Activated CD4-positive, alpha-beta T cell treated with anti-CD3 and anti-CD28 coated beads for 48 hours (primary cell): Measurements from ENCODE around the gene PPP2R2D.

Experiments
- DNase-seq: peaks from one replicate; pipeline ENCODE4 v3.0.0-alpha.2; 2020

PPP2R2D gene

GRCh38 chr10:131909014-131909808 lies 8.4 kb downstream of the PPP2R2D start:
- no peak for DNase-seq

- DNase-seq = no peak
Observed at GRCh38 chr10:131909929-131910328, 9.1 kb downstream of the PPP2R2D start.

- DNase-seq = no peak
Observed at GRCh38 chr10:131910663-131911314, 10.0 kb downstream of the PPP2R2D start.

- no peak for DNase-seq
Observed at GRCh38 chr10:131911451-131911850, 10.6 kb downstream of the PPP2R2D start.

GRCh38 chr10:131912620-131913019 lies 11.8 kb downstream of the PPP2R2D start:
- DNase-seq = no peak

- no peak for DNase-seq
Observed at GRCh38 chr10:131915484-131915883, 14.7 kb downstream of the PPP2R2D start.

- no peak for DNase-seq
Observed at GRCh38 chr10:131915990-131916766, 15.4 kb downstream of the PPP2R2D start.

GRCh38 chr10:131916767-131917160 lies 16.0 kb downstream of the PPP2R2D start:
- DNase-seq = peak; percentile 42

- peak; percentile 55 for DNase-seq
Observed at GRCh38 chr10:131917496-131917895, 16.7 kb downstream of the PPP2R2D start.

GRCh38 chr10:131919461-131919860 lies 18.7 kb downstream of the PPP2R2D start:
- peak; percentile 60 for DNase-seq

- peak; percentile 54 for DNase-seq
Observed at GRCh38 chr10:131920151-131920550, 19.3 kb downstream of the PPP2R2D start.

- no peak for DNase-seq
Observed at GRCh38 chr10:131920693-131921092, 19.9 kb downstream of the PPP2R2D start.

- DNase-seq = no peak
Observed at GRCh38 chr10:131921184-131921583, 20.4 kb downstream of the PPP2R2D start.

- no peak for DNase-seq
Observed at GRCh38 chr10:131923038-131923756, 22.4 kb downstream of the PPP2R2D start.

GRCh38 chr10:131925011-131925649 lies 24.3 kb downstream of the PPP2R2D start:
- no peak for DNase-seq

- no peak for DNase-seq
Observed at GRCh38 chr10:131925716-131926115, 24.9 kb downstream of the PPP2R2D start.

GRCh38 chr10:131926253-131926652 lies 25.4 kb downstream of the PPP2R2D start:
- DNase-seq = no peak

- no peak for DNase-seq
Observed at GRCh38 chr10:131926743-131927595, 26.2 kb downstream of the PPP2R2D start.

GRCh38 chr10:131928248-131929095 lies 27.7 kb downstream of the PPP2R2D start:
- DNase-seq = peak; percentile 73

GRCh38 chr10:131929122-131929845 lies 28.5 kb downstream of the PPP2R2D start:
- no peak for DNase-seq
